ENCODE measurements around the gene LRRFIP2.
A peak's percentile ranks its signal among the peaks of the same experiment; 100 is the strongest.
"Not testable (repeated sequence)": the region's sequence is repeated elsewhere in the genome, so short reads cannot be mapped to it uniquely, and the experiment has no call there.

Gene LRRFIP2

GRCh38 chr3:37055077-37055476 is 119.3 kb downstream of the LRRFIP2 start:
- DNase-seq, result not testable (repeated sequence)

- DNase-seq, result peak; percentile 51
These were observed 120.0 kb downstream of the LRRFIP2 start for GRCh38 chr3:37054370-37054769.

DNA sequence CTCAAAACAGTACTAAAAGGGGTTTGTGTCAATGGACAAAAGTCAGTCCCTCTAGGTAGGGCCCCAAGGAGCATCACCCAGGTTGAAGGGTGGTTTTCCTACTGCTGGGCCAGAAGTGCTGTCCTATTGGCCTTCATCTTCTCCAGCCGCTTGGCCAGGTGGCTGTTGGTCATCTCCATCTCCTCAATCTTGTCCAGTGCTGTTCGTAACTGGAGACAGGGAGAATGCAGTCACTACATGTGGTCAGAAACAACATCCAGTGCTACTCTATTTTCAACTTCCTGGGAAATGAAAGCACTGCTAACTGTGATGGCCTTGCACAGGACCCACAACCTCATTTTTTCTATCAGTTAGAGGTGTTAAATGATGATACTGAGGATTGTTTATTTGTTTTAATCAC is 120.6 kb downstream of the LRRFIP2 start:
- no peak for DNase-seq

DNA sequence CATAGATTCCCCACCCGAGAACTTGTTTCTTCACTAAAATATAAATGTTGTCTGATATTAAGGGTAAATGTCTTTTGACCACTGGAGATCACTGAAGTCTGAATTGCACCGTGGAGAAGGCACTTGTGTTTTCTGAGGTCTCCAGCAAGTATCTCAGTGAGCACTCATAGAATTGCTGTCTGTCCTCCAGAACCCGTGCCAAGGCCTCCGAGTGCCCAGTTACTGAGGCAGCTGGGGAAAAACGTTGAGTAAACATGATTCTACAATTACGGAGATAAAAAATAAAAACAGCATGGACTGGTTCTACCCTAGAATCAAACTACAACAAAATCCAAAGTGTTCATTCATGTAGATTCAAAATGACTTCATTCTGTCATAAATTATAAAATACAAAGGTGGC is 121.0 kb downstream of the LRRFIP2 start:
- no peak for DNase-seq

DNA sequence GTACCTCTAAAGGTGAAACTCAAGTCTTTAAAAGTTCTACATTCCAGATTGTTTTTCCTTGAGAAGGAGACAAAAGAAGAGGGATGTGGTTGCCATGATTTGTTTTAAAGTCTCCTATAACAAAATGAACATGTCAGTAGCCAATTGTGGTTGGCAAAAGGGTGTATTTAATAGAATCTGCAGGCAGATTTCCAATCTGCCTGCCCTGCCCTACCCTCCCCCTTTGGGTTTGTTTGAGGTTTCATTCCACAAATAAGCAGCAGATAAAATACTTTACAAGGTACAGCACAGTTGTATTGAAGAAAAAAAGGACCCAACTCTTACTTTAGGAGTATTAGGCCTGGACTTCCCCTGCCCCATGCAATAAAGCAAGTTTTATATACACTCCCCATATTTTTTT is 121.5 kb downstream of the LRRFIP2 start:
- no peak for DNase-seq

DNA sequence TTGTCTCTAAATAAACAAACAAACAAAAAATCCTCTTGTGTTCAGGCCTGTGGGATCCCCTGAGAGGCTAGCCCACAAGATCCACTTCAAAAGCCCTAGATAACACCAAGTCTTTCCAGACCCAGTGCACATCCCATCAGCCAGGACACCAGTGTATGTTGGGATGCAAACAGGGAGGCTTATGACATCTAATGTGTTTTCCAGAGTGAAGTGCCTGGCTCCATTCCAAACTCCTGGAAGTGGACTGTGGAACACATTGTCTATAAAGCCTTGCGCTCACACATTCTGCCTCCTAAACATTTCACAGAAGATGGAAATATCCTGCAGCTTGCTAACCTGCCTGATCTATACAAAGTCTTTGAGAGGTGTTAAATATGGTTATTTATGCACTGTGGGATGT is 124.1 kb downstream of the LRRFIP2 start:
- DNase-seq, result no peak

DNA sequence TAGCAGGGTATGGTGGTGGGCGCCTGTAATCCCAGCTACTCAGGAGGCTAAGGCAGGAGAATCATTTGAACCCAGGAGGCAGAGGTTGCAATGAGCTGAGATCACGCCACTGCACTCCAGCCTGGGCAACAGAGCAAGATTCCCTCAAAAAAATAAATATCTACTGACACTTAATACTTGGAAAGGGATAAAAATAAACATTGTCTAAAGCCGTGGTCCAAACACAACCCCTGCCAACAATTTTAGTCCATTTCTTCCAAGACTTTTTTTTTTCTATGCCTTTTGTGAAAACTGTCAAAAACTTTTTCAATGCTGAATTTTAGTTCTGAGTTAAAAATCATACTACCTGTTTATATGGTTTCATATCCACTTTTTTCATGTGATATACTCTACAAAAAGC is 131.7 kb downstream of the LRRFIP2 start:
- not testable (repeated sequence) for DNase-seq

DNA sequence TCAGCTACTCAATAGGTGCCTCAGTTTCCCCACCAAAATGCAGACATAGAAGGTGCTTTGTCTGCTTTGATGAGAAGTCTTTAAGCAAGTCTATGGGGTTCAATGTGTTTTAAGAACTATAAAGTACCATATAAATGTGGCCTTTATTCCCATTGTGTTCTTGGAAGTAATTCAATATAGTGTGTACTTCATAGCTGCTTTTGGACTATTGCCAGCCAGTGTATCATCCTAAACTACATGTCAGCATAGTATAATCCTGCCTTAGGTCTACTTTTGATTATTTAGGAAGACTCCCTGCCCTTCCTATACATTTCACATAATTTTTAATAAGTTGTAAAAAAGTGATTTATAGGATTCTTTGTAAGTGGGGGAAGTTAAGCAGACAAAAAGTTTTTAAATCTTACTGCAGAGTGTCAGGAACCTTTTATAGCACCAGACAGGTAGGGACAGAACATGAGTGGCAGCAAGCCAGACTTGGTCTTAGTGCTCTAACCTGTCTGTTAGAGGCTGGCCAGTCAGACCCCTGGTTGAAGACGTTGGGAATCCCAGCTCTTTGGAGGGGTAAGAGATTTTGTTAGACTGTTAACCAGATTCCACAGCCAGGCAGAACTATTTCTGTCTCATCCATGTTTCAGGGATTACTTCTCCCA is 132.7 kb downstream of the LRRFIP2 start:
- no peak for DNase-seq

GRCh38 chr3:37040231-37040630 is 134.2 kb downstream of the LRRFIP2 start:
- no peak for DNase-seq

DNA sequence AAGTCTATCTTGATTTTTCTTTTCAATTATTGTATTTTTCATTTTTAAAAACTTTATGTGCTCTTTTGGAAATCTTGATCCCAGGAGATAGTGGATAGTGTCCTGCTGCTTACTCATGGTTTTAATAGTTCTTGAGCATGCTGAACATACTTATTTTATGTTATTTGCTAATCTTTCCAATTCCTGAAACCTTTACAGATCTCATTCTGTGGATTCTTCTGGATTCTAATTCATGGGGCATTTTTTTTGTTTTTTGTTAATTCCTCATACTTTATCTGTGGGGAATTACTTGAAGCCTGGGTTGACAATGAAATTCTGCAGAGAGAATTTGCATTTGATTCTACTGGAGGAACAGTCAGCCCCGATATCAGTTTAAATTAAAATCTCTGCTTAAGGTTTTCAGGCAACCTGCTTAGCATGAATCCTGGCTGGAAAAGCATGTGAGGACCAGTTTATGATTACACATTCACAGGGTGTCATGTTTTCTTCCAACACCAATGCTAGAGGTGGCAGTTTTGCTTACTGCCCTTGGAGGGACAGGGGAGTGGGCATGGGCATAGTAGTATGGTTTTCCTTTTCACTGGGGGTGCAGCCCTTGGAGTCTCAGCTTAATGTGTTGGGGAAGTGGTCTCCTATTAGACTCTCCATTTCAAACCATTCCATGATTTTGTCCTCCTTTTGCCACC is 135.1 kb downstream of the LRRFIP2 start:
- no peak for DNase-seq

- DNase-seq, result no peak
These were observed 137.0 kb downstream of the LRRFIP2 start for GRCh38 chr3:37037352-37037751.

DNA sequence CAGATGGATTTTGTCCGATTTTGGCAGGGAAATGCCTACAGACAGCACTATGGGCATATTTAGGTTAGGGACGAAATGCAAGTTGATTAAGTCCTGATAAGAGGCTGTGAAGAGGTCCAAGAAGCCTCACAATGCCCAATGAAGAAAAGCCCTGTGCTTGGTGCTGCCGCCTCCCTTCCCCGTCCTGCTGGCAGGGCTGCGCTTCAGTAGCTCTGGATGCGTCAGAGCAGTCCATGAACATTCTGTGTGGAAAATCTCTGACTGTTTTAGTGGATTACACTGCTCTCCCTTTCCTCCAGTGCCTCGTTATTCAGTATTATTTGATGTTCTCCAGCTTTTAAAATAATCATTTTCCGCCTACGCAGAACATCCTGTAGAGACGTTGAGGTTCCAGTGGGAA is 141.4 kb downstream of the LRRFIP2 start:
- DNase-seq, result no peak

DNA sequence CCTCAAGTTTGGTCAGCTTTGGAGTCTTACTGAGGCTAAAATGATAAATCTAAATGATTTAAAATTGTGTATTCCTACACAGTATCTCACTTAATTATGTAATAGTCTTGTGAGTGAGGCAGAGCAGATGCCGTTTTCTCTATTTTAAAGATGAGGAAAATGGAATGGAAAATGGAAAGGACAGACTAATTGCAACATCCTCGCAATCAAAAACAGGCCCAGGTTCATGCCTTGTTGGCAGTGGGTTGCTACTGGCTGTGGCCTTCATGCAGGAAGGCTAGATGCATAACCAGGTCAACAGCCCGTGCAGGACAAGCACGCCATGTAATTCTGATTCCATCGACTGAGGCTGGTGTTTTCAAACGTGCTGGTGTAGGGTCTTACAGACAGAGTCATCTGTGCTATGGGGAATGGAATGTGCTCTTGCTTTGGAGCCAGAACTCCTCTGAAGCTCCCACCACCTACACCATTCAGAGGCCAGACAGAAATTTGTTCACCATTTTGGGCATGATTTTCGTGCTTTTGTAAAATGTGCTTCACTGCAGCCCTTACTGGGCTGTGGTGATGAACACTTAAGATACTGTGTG is 143.2 kb downstream of the LRRFIP2 start:
- no peak for DNase-seq

GRCh38 chr3:37030588-37030987 is 143.8 kb downstream of the LRRFIP2 start:
- DNase-seq, result no peak

GRCh38 chr3:37029516-37030163 is 144.7 kb downstream of the LRRFIP2 start:
- DNase-seq, result no peak

DNA sequence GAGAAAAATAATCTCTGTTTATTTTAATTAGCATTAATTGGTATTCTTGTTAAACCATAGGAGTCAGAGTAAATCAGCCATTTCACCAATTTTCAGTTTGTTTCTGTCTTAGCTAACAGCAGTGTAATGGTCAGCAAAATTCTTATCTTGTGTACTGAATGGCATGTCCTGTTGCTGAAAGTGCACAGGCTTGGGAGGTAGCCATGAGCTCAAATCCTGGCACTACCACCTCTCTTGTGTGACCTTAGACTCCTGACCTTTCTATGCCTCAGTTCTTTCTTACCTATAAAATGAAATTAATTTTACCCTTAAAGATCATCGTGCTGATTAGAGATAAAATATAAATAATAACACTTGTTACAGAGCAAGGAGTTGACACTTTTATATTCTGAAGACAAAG is 145.3 kb downstream of the LRRFIP2 start:
- no peak for DNase-seq

GRCh38 chr3:37028329-37028728 is 146.1 kb downstream of the LRRFIP2 start:
- DNase-seq, result no peak

GRCh38 chr3:37026851-37027250 is 147.5 kb downstream of the LRRFIP2 start:
- no peak for DNase-seq

- no peak for DNase-seq
These were observed 148.6 kb downstream of the LRRFIP2 start for GRCh38 chr3:37025561-37026335.

GRCh38 chr3:37024820-37025405 is 149.5 kb downstream of the LRRFIP2 start:
- DNase-seq, result peak; percentile 83

DNA sequence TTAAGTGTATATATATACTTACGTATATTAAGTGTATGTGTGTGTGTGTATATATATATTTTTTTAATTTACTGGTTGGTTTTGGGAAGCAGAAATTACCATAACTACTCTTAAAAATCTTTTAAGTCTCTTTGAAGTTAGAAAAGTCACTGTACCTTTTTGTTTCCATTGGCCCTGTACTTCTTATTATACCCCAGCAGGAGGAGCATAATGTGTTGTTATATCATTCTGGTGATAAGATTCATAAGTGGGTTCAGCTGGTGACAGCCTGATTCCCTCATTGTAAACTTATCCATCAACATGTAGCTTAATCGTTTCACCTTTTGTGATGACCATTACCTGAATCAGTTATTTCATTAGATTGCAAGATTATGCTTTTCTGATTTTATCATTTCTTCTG is 150.3 kb downstream of the LRRFIP2 start:
- DNase-seq, result no peak

DNA sequence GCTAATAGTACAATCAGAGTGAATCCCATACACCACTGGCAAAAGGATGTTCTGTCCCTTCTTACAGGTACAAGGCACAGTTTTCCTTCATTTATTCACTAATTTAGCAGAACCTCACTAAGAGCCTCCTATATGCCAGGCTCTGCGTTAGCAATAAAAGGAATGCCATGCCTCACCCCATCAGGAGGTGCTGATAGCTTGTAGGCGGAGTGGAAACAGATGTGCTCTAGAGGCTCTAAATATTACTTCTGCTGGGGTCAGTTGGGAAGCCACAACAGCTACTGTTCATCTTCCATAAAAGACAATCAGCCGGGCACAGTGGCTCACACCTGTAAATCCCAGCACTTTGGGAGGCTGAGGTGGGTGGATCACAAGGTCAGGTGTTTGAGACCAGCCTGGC is 156.7 kb downstream of the LRRFIP2 start:
- DNase-seq, result no peak

DNA sequence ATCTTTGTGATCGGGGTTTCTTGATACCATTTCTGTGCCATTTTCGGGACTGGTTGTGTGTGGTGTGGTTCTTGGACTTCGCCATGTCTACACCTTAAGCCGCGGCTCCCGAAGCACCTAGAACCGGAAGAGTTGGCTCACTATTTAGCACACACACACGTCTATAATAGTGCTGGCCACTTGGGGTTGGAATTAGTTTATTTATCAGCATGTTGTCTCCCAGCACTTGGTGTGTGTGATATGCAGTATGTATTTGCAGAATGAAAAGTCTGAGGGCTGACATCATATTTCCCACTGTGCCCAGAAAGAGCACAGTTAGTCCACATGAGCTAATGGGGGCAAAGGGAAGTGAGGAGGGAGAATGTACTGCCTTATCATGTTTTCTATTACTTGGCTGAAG is 157.5 kb downstream of the LRRFIP2 start:
- no peak for DNase-seq

Data from inflammatory macrophage treated with lipopolysaccharide for 4 hours (primary cell).